ENCODE results near the gene TMEM106B. TPM values are rescaled to one million over a fixed set of nuclear protein-coding genes. Genes with fewer than 3 reads are reported as not detected.
"Not testable (repeated sequence)": the region's sequence is repeated elsewhere in the genome, so short reads cannot be mapped to it uniquely, and the experiment has no call there.

Gene TMEM106B
- total RNA-seq, 2 experiments from 2014 or later, result 29.0 to 31.2 TPM

GRCh38 chr7:12210179-12211053, 678 bp upstream of the TMEM106B start:
- CTCF ChIA-PET, result interaction anchor here (0.7 to 2.0 kb wide), 9 partner anchors 13 to 145 kb away, joined by 3 to 5 read pairs (median 4); no protein-coding TSS in a partner anchor
- Mint-ChIP-seq H3K9me3 (no peaks in the 10 kb centered on the region), H3K27me3 (peaks cover 10% of the 10 kb centered on the region), H3K27ac (peak overlapping the region; percentile 97), H3K4me3 (peak overlapping the region; percentile 79), H3K4me1 (peaks cover 26% of the 10 kb centered on the region), H3K36me3 (ENCODE audit: low read depth) (peaks cover 12% of the 10 kb centered on the region)
- DNase-seq, result no peak
- POLR2A ChIA-PET, result interaction anchor here (0.8 to 3.0 kb wide), 20 partner anchors 9 to 1780 kb away, joined by 3 to 35 read pairs (median 4); partner anchors contain the start of genes ETV1 and VWDE

- peak overlapping the region; percentile 82 for H3K27ac Mint-ChIP-seq
- POLR2A ChIA-PET, result interaction anchor here (1.0 to 3.0 kb wide), 14 partner anchors 8 to 192 kb away, joined by 3 to 35 read pairs (median 4); partner anchors contain the start of gene VWDE
- peaks cover 31% of the 10 kb centered on the region for H3K4me1 Mint-ChIP-seq
- no peaks in the 10 kb centered on the region for H3K9me3 Mint-ChIP-seq
- CTCF ChIA-PET, result interaction anchor here (1.1 to 2.0 kb wide), 5 partner anchors 15 to 110 kb away, joined by 3 to 5 read pairs (median 4); no protein-coding TSS in a partner anchor
- no peak for DNase-seq
- H3K27me3 Mint-ChIP-seq, result peaks cover 9% of the 10 kb centered on the region
- peaks cover 26% of the 10 kb centered on the region for H3K36me3 Mint-ChIP-seq (ENCODE audit: low read depth)
- H3K4me3 Mint-ChIP-seq, result peak overlapping the region; percentile 79
Observed at GRCh38 chr7:12211711-12212485, 804 bp downstream of the TMEM106B start.

GRCh38 chr7:12217311-12217710, 6.2 kb downstream of the TMEM106B start:
- H3K4me1 Mint-ChIP-seq, result peaks cover 34% of the 10 kb centered on the region
- DNase-seq, result no peak
- H3K9me3 Mint-ChIP-seq, result peaks cover 2% of the 10 kb centered on the region
- ChIA-PET POLR2A (no interaction called here), CTCF (no interaction called here)
- H3K27me3 Mint-ChIP-seq, result no peaks in the 10 kb centered on the region
- no peak overlapping the region for H3K27ac Mint-ChIP-seq
- H3K4me3 Mint-ChIP-seq, result no peak overlapping the region
- H3K36me3 Mint-ChIP-seq (ENCODE audit: low read depth), result peaks cover 75% of the 10 kb centered on the region

- peaks cover 12% of the 10 kb centered on the region for H3K9me3 Mint-ChIP-seq
- POLR2A ChIA-PET, result interaction anchor here (1.2 kb wide), 1 partner anchor 9 kb away, joined by 4 read pairs; the partner anchor contains the start of gene TMEM106B
- no peak overlapping the region for H3K4me3 Mint-ChIP-seq
- H3K27me3 Mint-ChIP-seq, result no peaks in the 10 kb centered on the region
- no peak overlapping the region for H3K27ac Mint-ChIP-seq
- peaks cover 92% of the 10 kb centered on the region for H3K36me3 Mint-ChIP-seq (ENCODE audit: low read depth)
- peaks cover 42% of the 10 kb centered on the region for H3K4me1 Mint-ChIP-seq
- CTCF ChIA-PET, result no interaction called here
- no peak for DNase-seq
Observed at GRCh38 chr7:12220389-12221046, 9.4 kb downstream of the TMEM106B start.

- CTCF ChIA-PET, result no interaction called here
Observed at GRCh38 chr7:12221414-12221813, 10.3 kb downstream of the TMEM106B start.

GRCh38 chr7:12222889-12223579, 11.9 kb downstream of the TMEM106B start:
- POLR2A ChIA-PET, result interaction anchor here (1.4 kb wide), 1 partner anchor 12 kb away, joined by 9 read pairs; the partner anchor contains the start of gene TMEM106B

More at GRCh38 chr7:12221414-12221813, 10.3 kb downstream of the TMEM106B start:
- Mint-ChIP-seq H3K9me3 (peaks cover 19% of the 10 kb centered on the region), H3K27me3 (no peaks in the 10 kb centered on the region), H3K36me3 (ENCODE audit: low read depth) (peaks cover 92% of the 10 kb centered on the region), H3K4me3 (no peak overlapping the region), H3K4me1 (peaks cover 49% of the 10 kb centered on the region), H3K27ac (no peak overlapping the region)
- POLR2A ChIA-PET, result interaction anchor here (1.0 to 1.1 kb wide), 2 partner anchors 10 to 11 kb away, joined by 3 read pairs; no protein-coding TSS in a partner anchor
- no peak for DNase-seq

GRCh38 chr7:12225017-12225416, 13.9 kb downstream of the TMEM106B start:
- CTCF ChIA-PET, POLR2A ChIA-PET, H3K27ac Mint-ChIP-seq, DNase-seq, H3K4me3 Mint-ChIP-seq, H3K27me3 Mint-ChIP-seq: not testable (repeated sequence)
- H3K4me1 Mint-ChIP-seq, result peaks cover 40% of the 10 kb centered on the region
- H3K36me3 Mint-ChIP-seq (ENCODE audit: low read depth), result peaks cover 64% of the 10 kb centered on the region
- peaks cover 19% of the 10 kb centered on the region for H3K9me3 Mint-ChIP-seq

More at GRCh38 chr7:12222889-12223579, 11.9 kb downstream of the TMEM106B start:
- H3K36me3 Mint-ChIP-seq (ENCODE audit: low read depth), result peaks cover 78% of the 10 kb centered on the region
- H3K9me3 Mint-ChIP-seq, result peaks cover 19% of the 10 kb centered on the region
- no peaks in the 10 kb centered on the region for H3K27me3 Mint-ChIP-seq
- H3K27ac Mint-ChIP-seq, result peak overlapping the region; percentile 66
- CTCF ChIA-PET, result interaction anchor here (0.8 kb wide), 1 partner anchor 12 kb away, joined by 4 read pairs; the partner anchor contains the start of gene TMEM106B
- H3K4me3 Mint-ChIP-seq, result no peak overlapping the region
- DNase-seq, result no peak
- peaks cover 40% of the 10 kb centered on the region for H3K4me1 Mint-ChIP-seq

GRCh38 chr7:12226756-12227155, 15.7 kb downstream of the TMEM106B start:
- DNase-seq, result no peak
- peaks cover 53% of the 10 kb centered on the region for H3K36me3 Mint-ChIP-seq (ENCODE audit: low read depth)
- peaks cover 34% of the 10 kb centered on the region for H3K4me1 Mint-ChIP-seq
- H3K4me3 Mint-ChIP-seq, result no peak overlapping the region
- H3K27me3 Mint-ChIP-seq, result no peaks in the 10 kb centered on the region
- no peak overlapping the region for H3K27ac Mint-ChIP-seq
- peaks cover 19% of the 10 kb centered on the region for H3K9me3 Mint-ChIP-seq
- CTCF ChIA-PET, result no interaction called here
- POLR2A ChIA-PET, result no interaction called here

- peaks cover 22% of the 10 kb centered on the region for H3K4me1 Mint-ChIP-seq
Observed at GRCh38 chr7:12228024-12228423, 16.9 kb downstream of the TMEM106B start.

GRCh38 chr7:12229046-12229445, 18.0 kb downstream of the TMEM106B start:
- CTCF ChIA-PET, result interaction anchor here (0.6 kb wide), 1 partner anchor 29 kb away, joined by 3 read pairs; no protein-coding TSS in a partner anchor
- no peaks in the 10 kb centered on the region for H3K27me3 Mint-ChIP-seq
- no peak for DNase-seq
- H3K27ac Mint-ChIP-seq, result no peak overlapping the region
- H3K4me1 Mint-ChIP-seq, result peaks cover 12% of the 10 kb centered on the region
- peaks cover 14% of the 10 kb centered on the region for H3K9me3 Mint-ChIP-seq
- peaks cover 49% of the 10 kb centered on the region for H3K36me3 Mint-ChIP-seq (ENCODE audit: low read depth)
- POLR2A ChIA-PET, result interaction anchor here (1.0 kb wide), 1 partner anchor 18 kb away, joined by 4 read pairs; the partner anchor contains the start of gene TMEM106B
- no peak overlapping the region for H3K4me3 Mint-ChIP-seq

More at GRCh38 chr7:12228024-12228423, 16.9 kb downstream of the TMEM106B start:
- H3K4me3 Mint-ChIP-seq, result no peak overlapping the region
- ChIA-PET CTCF (no interaction called here), POLR2A (no interaction called here)
- H3K9me3 Mint-ChIP-seq, result peaks cover 16% of the 10 kb centered on the region
- DNase-seq, result no peak
- H3K36me3 Mint-ChIP-seq (ENCODE audit: low read depth), result peaks cover 50% of the 10 kb centered on the region
- no peak overlapping the region for H3K27ac Mint-ChIP-seq
- no peaks in the 10 kb centered on the region for H3K27me3 Mint-ChIP-seq

- ChIA-PET CTCF (no interaction called here), POLR2A (no interaction called here)
- peaks cover 5% of the 10 kb centered on the region for H3K4me1 Mint-ChIP-seq
- H3K27ac Mint-ChIP-seq, result no peak overlapping the region
- DNase-seq, result no peak
- H3K27me3 Mint-ChIP-seq, result no peaks in the 10 kb centered on the region
- peaks cover 4% of the 10 kb centered on the region for H3K9me3 Mint-ChIP-seq
- H3K36me3 Mint-ChIP-seq (ENCODE audit: low read depth), result peaks cover 35% of the 10 kb centered on the region
- no peak overlapping the region for H3K4me3 Mint-ChIP-seq
Observed at GRCh38 chr7:12231097-12231496, 20.0 kb downstream of the TMEM106B start.

- DNase-seq, result no peak
- H3K4me3 Mint-ChIP-seq, result no peak overlapping the region
- POLR2A ChIA-PET, result interaction anchor here (1.2 kb wide), 1 partner anchor 22 kb away, joined by 7 read pairs; the partner anchor contains the start of gene TMEM106B
- CTCF ChIA-PET, result no interaction called here
- H3K27me3 Mint-ChIP-seq, result no peaks in the 10 kb centered on the region
- H3K4me1 Mint-ChIP-seq, result no peaks in the 10 kb centered on the region
- no peak overlapping the region for H3K27ac Mint-ChIP-seq
- no peaks in the 10 kb centered on the region for H3K9me3 Mint-ChIP-seq
- peaks cover 41% of the 10 kb centered on the region for H3K36me3 Mint-ChIP-seq (ENCODE audit: low read depth)
Observed at GRCh38 chr7:12233175-12233574, 22.1 kb downstream of the TMEM106B start.
